ENCODE results near the gene NPAT. TPM values are rescaled to one million over a fixed set of nuclear protein-coding genes. Genes with fewer than 3 reads are reported as not detected.

NPAT gene
- total and polyA plus RNA-seq, 9 of the 15 experiments (the other 6 are each of a cell fraction or from before 2014, with no cell fraction given), result 8.8 to 30.0 (median 22.1) TPM

GRCh38 chr11:108218455-108218854, 4.0 kb downstream of the NPAT start (continued):
- TF ChIP-seq ETS1 (conservative IDR thresholded peaks at IDR 0.05; ENCODE audit: control insufficient read depth, low read depth, low read length) (no peak), ATF3 (IDR thresholded peaks at IDR 0.05) (0 out of 2 replicates have a peak, but pooled peaks have one; percentile 25), ATF3 (CRISPR knock-in tag; conservative IDR thresholded peaks at IDR 0.05) (no peak), HDAC1 (IDR thresholded peaks at IDR 0.05) (no peak), RFX7 (CRISPR knock-in tag; IDR thresholded peaks at IDR 0.05) (no peak), KAT8 (IDR thresholded peaks at IDR 0.05; ENCODE audit: low read depth) (no peak), RFX5 (IDR thresholded peaks at IDR 0.05; ENCODE audit: low read depth, low read length) (no peak), RBM39 (optimal IDR thresholded peaks at IDR 0.05; ENCODE audit: low read depth, low read length) (no peak), LEF1 (IDR thresholded peaks at IDR 0.05) (no peak), BCLAF1 (IDR thresholded peaks at IDR 0.05; ENCODE audit: borderline replicate concordance in 1 of 2, control insufficient read depth in 1 of 2, low read depth in 2 of 2, low read length in 1 of 2) (no peak), DPF2 (IDR thresholded peaks at IDR 0.05) (0 out of 2 replicates have a peak, but pooled peaks have one; percentile 22), FOXA3 (CRISPR knock-in tag; conservative IDR thresholded peaks at IDR 0.05 in 1 of 2, IDR thresholded peaks at IDR 0.05 in 1 of 2) (no peak), ARID4B (CRISPR knock-in tag; IDR thresholded peaks at IDR 0.05) (no peak), EP400 (IDR thresholded peaks at IDR 0.05) (0 out of 2 replicates have a peak, but pooled peaks have one; percentile 21), ZBTB1 (CRISPR knock-in tag; IDR thresholded peaks at IDR 0.05; ENCODE audit: borderline replicate concordance, low read depth) (no peak), ATF2 (CRISPR knock-in tag; IDR thresholded peaks at IDR 0.05) (no peak)

Measured in K562 (cell line).